ENCODE results near the gene NDFIP2.
"Not testable (repeated sequence)": the region's sequence is repeated elsewhere in the genome, so short reads cannot be mapped to it uniquely, and the experiment has no call there.

NDFIP2 gene

DNA sequence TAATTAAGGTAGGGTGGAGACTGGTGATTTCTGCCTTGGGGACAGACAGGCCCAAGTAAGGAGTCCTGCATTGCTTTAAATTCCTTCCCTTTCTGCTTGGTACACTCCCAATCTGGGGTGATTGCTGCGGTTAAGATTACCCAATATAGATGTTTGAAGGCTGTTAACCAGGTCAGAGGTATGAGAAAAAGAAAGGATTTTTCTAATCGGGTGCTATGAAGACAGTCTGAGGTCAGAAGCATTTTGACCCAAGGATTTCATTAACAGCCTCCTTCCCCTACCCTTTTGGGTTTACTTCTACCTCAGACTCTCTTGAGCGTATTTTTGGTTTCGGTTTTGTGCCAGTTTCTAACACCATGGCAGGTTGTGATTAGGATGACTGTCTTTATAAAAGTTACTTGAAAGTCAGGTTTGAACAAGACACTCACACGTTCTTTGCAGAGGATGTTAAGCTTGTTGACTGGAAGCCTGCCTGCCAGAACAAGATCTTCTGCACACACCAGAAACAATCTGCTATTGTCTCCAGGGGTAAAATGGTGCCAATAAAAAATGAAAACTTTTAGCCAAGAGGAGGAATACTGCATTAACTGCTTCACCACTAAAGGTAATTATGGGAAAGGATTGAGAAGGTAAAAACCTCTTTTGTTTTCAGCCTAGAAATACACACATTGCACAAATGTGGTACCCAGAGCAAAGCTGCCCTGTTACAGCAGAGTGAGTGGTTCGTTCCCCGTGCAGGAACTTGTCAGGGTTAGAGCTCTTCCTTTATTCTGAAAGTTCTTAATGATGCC lies 108.8 kb downstream of the NDFIP2 start:
- DNase-seq (ENCODE audit: low read depth in 2 of 3, low spot score in 2 of 3), result no peak

- no peak for DNase-seq (ENCODE audit: low read depth in 2 of 3, low spot score in 2 of 3)
Measured at GRCh38 chr13:79590394-79590676, 109.4 kb downstream of the NDFIP2 start.

DNA sequence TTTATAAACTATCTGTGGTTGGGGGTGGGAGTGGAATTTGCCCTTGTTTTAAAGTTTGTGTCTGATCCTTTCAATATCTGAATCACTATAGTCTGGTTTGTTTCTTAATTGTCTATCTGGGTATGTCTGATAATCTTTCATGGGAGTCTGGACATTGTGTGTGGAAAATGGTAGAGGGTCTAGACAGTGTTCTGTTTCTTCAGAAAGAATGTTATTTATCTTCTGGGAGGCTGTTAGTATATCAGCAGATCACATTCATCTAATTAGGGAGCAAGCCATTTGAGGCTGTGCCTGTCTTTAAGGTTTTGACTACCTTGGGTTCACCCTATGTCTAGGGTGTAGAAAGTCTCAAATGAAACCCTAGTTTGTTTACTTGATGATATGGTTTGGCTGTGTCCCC lies 110.5 kb downstream of the NDFIP2 start:
- no peak for DNase-seq (ENCODE audit: low read depth in 2 of 3, low spot score in 2 of 3)

- DNase-seq (ENCODE audit: low read depth in 2 of 3, low spot score in 2 of 3), result no peak
Measured at GRCh38 chr13:79593121-79593520, 112.2 kb downstream of the NDFIP2 start.

- no peak for DNase-seq (ENCODE audit: low read depth in 2 of 3, low spot score in 2 of 3)
Measured at GRCh38 chr13:79593641-79594275, 112.8 kb downstream of the NDFIP2 start.

DNA sequence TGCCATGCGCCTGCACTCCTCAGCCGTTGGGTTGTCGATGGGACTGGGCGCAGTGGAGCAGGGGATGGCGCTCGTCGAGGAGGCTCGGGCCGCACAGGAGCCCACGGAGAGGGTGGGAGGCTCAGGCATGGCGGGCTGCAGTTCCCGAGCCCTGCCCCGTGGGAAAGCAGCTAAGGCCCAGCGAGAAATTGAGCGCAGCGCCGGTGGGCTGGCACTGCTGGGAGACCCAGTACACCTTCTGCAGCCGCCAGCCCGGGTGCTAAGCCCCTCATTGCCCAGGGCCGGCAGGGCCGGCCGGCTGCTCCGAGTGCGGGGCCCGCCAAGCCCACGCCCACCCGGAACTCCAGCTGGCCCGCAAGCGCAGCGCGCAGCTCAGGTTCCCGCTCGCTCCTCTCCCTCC lies 119.2 kb downstream of the NDFIP2 start:
- not testable (repeated sequence) for DNase-seq (ENCODE audit: low read depth in 2 of 3, low spot score in 2 of 3)

DNA sequence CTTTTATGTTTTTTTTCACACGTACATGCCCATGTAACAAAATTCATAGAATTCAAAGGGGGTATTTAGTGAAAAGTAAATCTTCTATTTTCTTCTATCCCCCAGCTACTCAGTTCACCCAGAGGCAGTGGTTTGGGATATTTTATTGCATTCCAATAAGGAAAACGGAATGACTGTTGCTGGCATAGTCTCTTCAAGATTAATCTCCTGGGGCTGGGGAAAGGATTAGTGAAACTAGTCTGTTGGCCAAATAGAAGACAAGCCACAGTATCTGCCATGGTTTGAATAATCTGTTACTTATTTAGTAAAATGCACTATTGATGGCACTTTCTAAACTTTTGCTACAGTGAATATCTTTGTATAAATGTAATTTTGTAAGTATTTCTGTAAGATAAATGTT lies 122.0 kb downstream of the NDFIP2 start:
- DNase-seq (ENCODE audit: low read depth in 2 of 3, low spot score in 2 of 3), result no peak

GRCh38 chr13:79604752-79605151 lies 123.8 kb downstream of the NDFIP2 start:
- DNase-seq (ENCODE audit: low read depth in 2 of 3, low spot score in 2 of 3), result no peak
